GM19455 (cell line): ENCODE measurements around the gene CRPPA.
"Not testable (repeated sequence)": the region's sequence is repeated elsewhere in the genome, so short reads cannot be mapped to it uniquely, and the experiment has no call there.

Experiments
- ATAC-seq: cut with Tn5 transposase; IDR thresholded peaks from one replicate; pipeline ENCODE4 v1.9.1; 2021; ENCODE audit not compliant: unreplicated experiment

CRPPA gene

DNA sequence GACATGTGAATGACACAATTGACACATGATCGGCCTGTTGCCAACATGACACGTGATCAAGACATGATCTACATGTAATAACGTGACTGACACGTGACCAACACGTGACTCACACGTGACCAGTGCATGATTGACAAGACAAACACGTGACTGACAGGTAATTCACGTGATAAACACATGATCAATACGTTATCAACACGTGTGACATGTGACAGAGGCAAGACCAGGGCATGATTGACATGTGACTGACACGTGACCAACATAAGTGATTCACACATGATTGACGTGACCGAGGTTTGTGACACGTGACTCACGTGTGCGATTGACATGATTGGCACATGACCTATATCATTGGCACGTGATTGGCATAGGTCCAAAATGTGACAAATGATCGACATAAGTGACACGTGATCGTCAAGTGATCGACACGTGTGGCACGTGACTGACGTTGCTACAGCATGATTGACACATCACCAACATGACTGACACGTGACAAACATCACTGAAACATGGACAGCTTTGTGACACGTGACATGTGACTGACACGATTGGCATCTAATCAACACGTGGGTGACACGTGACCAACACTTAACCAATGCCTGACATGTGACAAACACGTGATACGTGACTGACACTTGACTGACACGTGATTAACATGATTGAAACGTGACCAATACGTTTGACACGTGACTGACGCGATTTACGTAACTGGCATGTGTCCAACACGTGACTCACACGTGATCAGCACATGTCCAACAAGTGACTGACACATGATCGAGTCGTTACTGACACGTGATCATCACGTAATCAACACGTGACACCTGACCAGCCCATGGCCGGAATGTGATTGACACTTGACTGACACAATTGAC, 23.0 kb downstream of the CRPPA start:
- ATAC-seq = no peak

- no peak for ATAC-seq
These were observed 23.7 kb downstream of the CRPPA start for GRCh38 chr7:16397501-16398145.

GRCh38 chr7:16396766-16397500, 24.4 kb downstream of the CRPPA start:
- no peak for ATAC-seq

GRCh38 chr7:16395121-16395520, 26.2 kb downstream of the CRPPA start:
- no peak for ATAC-seq

DNA sequence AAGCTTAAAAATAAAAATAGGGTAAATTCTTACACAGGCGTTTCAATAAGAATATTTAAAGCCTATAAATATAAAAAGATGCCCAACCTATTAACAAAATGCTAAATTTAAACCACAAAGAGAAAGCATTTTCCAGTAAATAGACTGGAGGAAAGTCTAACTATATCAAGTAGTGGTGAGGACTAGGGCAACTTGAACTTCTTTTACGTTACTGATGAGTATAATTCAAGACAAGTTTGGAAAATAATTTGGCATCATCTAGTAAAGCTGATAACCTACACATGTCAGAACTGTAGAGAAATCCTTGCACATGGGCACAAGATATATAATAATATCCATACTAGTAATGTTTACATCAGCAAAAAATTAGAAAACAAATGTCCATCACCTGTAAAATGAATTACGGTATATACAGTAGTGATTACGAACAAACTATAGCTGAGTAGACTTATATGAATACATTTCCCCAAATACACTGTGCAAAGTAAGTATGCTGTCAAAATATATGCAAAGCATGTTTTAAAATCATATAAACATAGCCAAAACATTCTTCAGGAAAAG, 27.4 kb downstream of the CRPPA start:
- no peak for ATAC-seq

DNA sequence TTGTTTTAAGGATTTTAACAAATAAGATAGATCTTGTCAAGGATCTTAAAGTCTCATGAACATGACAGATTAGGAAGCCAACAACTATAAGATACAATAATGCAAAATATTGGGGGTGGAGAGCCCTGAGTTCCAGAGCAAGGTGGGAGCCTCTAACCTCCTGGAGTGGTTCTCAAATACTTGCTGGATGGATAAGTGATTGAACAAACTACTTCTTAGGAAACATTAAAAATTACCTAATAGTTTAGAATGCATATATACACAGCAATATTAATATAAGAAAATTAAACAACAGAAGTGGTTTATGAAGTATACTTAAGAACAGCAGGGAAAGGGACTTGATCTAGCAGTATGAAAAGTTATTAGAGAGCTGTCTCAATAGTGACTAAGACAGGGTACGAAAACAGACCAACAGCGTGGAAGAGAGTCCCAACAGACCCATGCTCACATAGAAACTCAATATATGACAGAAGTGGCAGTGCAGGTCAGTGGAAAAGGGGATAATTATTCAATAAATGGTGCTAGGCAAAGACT, 28.3 kb downstream of the CRPPA start:
- no peak for ATAC-seq

- ATAC-seq = not testable (repeated sequence)
These were observed 37.6 kb downstream of the CRPPA start for GRCh38 chr7:16383786-16384185.

DNA sequence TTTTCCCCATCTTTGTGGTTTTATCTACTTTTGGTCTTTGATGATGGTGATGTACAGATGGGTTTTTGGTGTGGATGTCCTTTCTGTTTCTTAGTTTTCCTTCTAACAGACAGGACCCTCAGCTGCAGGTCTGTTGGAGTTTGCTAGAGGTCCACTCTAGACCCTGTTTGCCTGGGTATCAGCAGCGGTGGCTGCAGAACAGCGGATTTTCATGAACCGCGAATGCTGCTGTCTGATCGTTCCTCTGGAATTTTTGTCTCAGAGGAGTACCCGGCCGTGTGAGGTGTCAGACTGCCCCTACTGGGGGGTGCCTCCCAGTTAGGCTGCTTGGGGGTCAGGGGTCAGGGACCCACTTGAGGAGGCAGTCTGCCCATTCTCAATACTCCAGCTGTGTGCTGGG, 38.2 kb downstream of the CRPPA start:
- ATAC-seq = not testable (repeated sequence)
